Neural cell (in vitro differentiated cells): ENCODE data around the gene BANF1. TPM values are rescaled to one million over a fixed set of nuclear protein-coding genes. Genes with fewer than 3 reads are reported as not detected.

Experiments
- H2AFZ ChIP-seq: fragments of 200-600, 300-800 bp; sonication (generic), shearing (Covaris generic); 2 replicates; pipeline ENCODE4 v1.6.0; 2014; ENCODE audit warnings: low read depth, mild to moderate bottlenecking, antibody characterized with exemption, low read length, moderate library complexity
- H3F3A ChIP-seq: fragments of 200-600 bp; shearing (Covaris generic); 2 replicates; pipeline ENCODE4 v1.6.1; 2016; ENCODE audit warnings: mild to moderate bottlenecking, moderate library complexity, mixed read lengths, antibody characterized with exemption, low read length; ENCODE audit not compliant: insufficient read depth, poor library complexity, severe bottlenecking
- H3K27ac ChIP-seq: fragments of 200-600, 300-800 bp; sonication (generic), shearing (Covaris generic); 2 replicates; pipeline ENCODE4 v1.5.1; 2014; ENCODE audit warnings: mild to moderate bottlenecking, low read length, moderate library complexity
- H3K27me3 ChIP-seq: fragments of 300-800, 200-600 bp; sonication (generic), shearing (Covaris generic); 2 replicates; pipeline ENCODE4 v1.6.0; 2014; ENCODE audit warnings: mild to moderate bottlenecking, low read depth, low read length, moderate library complexity; ENCODE audit not compliant: insufficient read depth
- H3K36me3 ChIP-seq: fragments of 300-800, 200-600 bp; sonication (generic), shearing (Covaris generic); 2 replicates; pipeline ENCODE4 v1.5.1; 2014; ENCODE audit warnings: mild to moderate bottlenecking, antibody characterized with exemption, low read length, moderate library complexity; ENCODE audit not compliant: insufficient read depth
- H3K4me2 ChIP-seq: fragments of 300-800, 200-600 bp; sonication (generic), shearing (Covaris generic); 2 replicates; pipeline ENCODE4 v1.6.0; 2014; ENCODE audit warnings: mild to moderate bottlenecking, low read length
- H3K4me3 ChIP-seq: fragments of 300-800, 200-600 bp; sonication (generic), shearing (Covaris generic); 2 replicates; pipeline ENCODE4 v1.5.1; 2014; ENCODE audit warnings: mild to moderate bottlenecking, low read length, moderate library complexity
- H3K79me2 ChIP-seq: fragments of 200-600 bp; shearing (Covaris generic); replicated peaks from 2 replicates; pipeline ENCODE4 v1.6.0; 2014; ENCODE audit warnings: mild to moderate bottlenecking, low read length, moderate library complexity; ENCODE audit not compliant: insufficient read depth
- H3K9ac ChIP-seq: fragments of 300-800, 200-600 bp; sonication (generic), shearing (Covaris generic); 2 replicates; pipeline ENCODE4 v1.6.1; 2016; ENCODE audit warnings: mild to moderate bottlenecking, low read length, mixed read lengths
- H3K9me2 ChIP-seq: fragments of 200-600 bp; shearing (Covaris generic); 2 replicates; pipeline ENCODE4 v1.6.1; 2016; ENCODE audit warnings: mild to moderate bottlenecking, low read length, mixed read lengths; ENCODE audit not compliant: insufficient read depth
- H3K9me3 ChIP-seq: fragments of 200-600, 300-800 bp; sonication (generic), shearing (Covaris generic); 2 replicates; pipeline ENCODE4 v1.6.1; 2016; ENCODE audit warnings: mild to moderate bottlenecking, mixed run types, low read length, moderate library complexity, mixed read lengths
- H4K20me1 ChIP-seq: fragments of 200-600 bp; shearing (Covaris generic); 2 replicates; pipeline ENCODE4 v1.6.1; 2016; ENCODE audit warnings: mild to moderate bottlenecking, mixed run types; ENCODE audit not compliant: insufficient read depth
- EP300 ChIP-seq: fragments of 450-650 bp; conservative IDR thresholded peaks from 2 replicates; pipeline ENCODE4 v1.6.1; 2014; ENCODE audit warnings: antibody characterized with exemption, mild to moderate bottlenecking, moderate library complexity; ENCODE audit not compliant: poor library complexity, severe bottlenecking
- EZH2 ChIP-seq: fragments of 200-600, 300-800 bp; shearing (Covaris generic), sonication (generic); IDR thresholded peaks from 2 replicates; pipeline ENCODE4 v1.6.1; 2014; ENCODE audit warnings: antibody characterized with exemption, low read length, borderline replicate concordance, mild to moderate bottlenecking; ENCODE audit not compliant: insufficient read depth, poor library complexity, severe bottlenecking
- MXI1 ChIP-seq: fragments of 450-650 bp; conservative IDR thresholded peaks from 2 replicates; pipeline ENCODE4 v1.6.1; 2014; ENCODE audit warnings: antibody characterized with exemption, mild to moderate bottlenecking; ENCODE audit not compliant: poor library complexity, severe bottlenecking
- POLR2AphosphoS5 ChIP-seq: IDR thresholded peaks from 2 replicates; pipeline ENCODE4 v1.6.1; 2012
- RAD21 ChIP-seq: fragments of 450-650 bp; conservative IDR thresholded peaks from 2 replicates; pipeline ENCODE4 v1.6.1; 2014; ENCODE audit warnings: antibody characterized with exemption, mild to moderate bottlenecking, moderate library complexity
- SMC3 ChIP-seq: fragments of 450-650 bp; conservative IDR thresholded peaks from 2 replicates; pipeline ENCODE4 v1.6.1; 2014; ENCODE audit warnings: antibody characterized with exemption, mild to moderate bottlenecking, moderate library complexity; ENCODE audit not compliant: poor library complexity
- TAF1 ChIP-seq: IDR thresholded peaks from 2 replicates; pipeline ENCODE4 v1.6.1; 2012; ENCODE audit warnings: low read depth
- polyA plus RNA-seq: library from polyadenylated mRNA; depleted of rRNA; stranded (reverse); fragments of >200 nt; gene quantifications from 2 replicates; pipeline ENCODE4 v1.2.3, GENCODE V29; 2014
- TF ChIP-seq, protein P1 (sequence below): IDR thresholded peaks from 2 replicates; pipeline ENCODE4 v1.6.1; 2012; ENCODE audit warnings: borderline replicate concordance
- TF ChIP-seq, protein P2 (sequence below): fragments of 450-650 bp; IDR thresholded peaks from 2 replicates; pipeline ENCODE4 v1.5.1; 2014; ENCODE audit warnings: antibody characterized with exemption, mild to moderate bottlenecking, moderate library complexity; ENCODE audit not compliant: poor library complexity, severe bottlenecking

BANF1 gene
- polyA plus RNA-seq, 1 donor from 2014 or later = 60.0 TPM

DNA sequence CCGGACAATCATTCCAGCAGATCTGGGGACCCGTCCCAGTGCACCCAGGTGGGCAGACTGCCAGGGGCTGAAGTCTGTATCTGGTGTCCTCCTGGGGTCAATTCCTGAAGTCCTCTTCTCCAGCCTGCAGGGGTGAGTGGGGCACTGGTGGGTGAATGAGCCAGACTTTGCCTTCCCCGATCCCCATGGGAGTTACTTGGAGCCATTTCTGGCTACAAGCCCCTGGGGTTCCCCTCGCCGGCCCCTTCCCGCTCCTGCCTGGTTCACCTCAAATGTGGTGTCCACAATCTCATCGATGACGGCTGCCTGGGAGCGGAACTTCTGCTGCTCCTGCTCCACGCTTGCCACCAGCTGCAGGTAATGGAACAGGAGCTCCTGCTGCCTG is 14.5 kb downstream of the BANF1 start:
- H3K4me3 ChIP-seq = no peak overlapping the region
- no peaks in the 10 kb centered on the region for H4K20me1 ChIP-seq
- TF ChIP-seq EP300 (no peak), EZH2 (no peak), TAF1 (no peak), RAD21 (no peak), SMC3 (no peak), MXI1 (no peak), POLR2AphosphoS5 (no peak)
- TF ChIP-seq, protein P1, sequence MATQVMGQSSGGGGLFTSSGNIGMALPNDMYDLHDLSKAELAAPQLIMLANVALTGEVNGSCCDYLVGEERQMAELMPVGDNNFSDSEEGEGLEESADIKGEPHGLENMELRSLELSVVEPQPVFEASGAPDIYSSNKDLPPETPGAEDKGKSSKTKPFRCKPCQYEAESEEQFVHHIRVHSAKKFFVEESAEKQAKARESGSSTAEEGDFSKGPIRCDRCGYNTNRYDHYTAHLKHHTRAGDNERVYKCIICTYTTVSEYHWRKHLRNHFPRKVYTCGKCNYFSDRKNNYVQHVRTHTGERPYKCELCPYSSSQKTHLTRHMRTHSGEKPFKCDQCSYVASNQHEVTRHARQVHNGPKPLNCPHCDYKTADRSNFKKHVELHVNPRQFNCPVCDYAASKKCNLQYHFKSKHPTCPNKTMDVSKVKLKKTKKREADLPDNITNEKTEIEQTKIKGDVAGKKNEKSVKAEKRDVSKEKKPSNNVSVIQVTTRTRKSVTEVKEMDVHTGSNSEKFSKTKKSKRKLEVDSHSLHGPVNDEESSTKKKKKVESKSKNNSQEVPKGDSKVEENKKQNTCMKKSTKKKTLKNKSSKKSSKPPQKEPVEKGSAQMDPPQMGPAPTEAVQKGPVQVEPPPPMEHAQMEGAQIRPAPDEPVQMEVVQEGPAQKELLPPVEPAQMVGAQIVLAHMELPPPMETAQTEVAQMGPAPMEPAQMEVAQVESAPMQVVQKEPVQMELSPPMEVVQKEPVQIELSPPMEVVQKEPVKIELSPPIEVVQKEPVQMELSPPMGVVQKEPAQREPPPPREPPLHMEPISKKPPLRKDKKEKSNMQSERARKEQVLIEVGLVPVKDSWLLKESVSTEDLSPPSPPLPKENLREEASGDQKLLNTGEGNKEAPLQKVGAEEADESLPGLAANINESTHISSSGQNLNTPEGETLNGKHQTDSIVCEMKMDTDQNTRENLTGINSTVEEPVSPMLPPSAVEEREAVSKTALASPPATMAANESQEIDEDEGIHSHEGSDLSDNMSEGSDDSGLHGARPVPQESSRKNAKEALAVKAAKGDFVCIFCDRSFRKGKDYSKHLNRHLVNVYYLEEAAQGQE = no peak
- TF ChIP-seq, protein P2, sequence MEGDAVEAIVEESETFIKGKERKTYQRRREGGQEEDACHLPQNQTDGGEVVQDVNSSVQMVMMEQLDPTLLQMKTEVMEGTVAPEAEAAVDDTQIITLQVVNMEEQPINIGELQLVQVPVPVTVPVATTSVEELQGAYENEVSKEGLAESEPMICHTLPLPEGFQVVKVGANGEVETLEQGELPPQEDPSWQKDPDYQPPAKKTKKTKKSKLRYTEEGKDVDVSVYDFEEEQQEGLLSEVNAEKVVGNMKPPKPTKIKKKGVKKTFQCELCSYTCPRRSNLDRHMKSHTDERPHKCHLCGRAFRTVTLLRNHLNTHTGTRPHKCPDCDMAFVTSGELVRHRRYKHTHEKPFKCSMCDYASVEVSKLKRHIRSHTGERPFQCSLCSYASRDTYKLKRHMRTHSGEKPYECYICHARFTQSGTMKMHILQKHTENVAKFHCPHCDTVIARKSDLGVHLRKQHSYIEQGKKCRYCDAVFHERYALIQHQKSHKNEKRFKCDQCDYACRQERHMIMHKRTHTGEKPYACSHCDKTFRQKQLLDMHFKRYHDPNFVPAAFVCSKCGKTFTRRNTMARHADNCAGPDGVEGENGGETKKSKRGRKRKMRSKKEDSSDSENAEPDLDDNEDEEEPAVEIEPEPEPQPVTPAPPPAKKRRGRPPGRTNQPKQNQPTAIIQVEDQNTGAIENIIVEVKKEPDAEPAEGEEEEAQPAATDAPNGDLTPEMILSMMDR = no peak
- no peak overlapping the region for H3K4me2 ChIP-seq
- no peak overlapping the region for H3K27ac ChIP-seq
- H2AFZ ChIP-seq = no peak overlapping the region
- H3K36me3 ChIP-seq = no peaks in the 10 kb centered on the region
- no peaks in the 10 kb centered on the region for H3K9me2 ChIP-seq
- H3K79me2 ChIP-seq = no peaks in the 10 kb centered on the region
- H3K27me3 ChIP-seq = peaks cover 9% of the 10 kb centered on the region
- H3K9me3 ChIP-seq = no peaks in the 10 kb centered on the region
- no peaks in the 10 kb centered on the region for H3F3A ChIP-seq
- H3K9ac ChIP-seq = no peak overlapping the region

DNA sequence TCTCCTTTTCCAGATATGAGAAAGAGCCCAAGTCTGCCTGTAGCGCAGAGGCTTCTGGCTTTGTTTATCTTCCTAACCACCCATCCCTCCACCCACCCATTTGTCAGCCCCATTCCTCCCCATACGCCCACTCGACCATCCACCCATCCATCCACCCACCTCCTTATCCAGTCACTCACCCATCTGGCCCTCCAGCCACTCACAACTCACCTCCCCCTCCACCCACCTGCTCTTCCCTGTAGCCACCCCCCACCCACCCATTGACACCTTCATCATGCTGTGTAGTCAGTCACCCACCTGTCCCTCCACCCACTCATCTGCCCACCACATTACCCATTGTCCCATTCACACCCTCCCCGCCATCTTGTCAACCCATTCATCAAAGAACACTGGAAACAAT is 15.0 kb downstream of the BANF1 start:
- no peaks in the 10 kb centered on the region for H4K20me1 ChIP-seq
- H3K4me2 ChIP-seq = no peak overlapping the region
- H3K79me2 ChIP-seq = no peaks in the 10 kb centered on the region

More for the DNA sequence above, 15.0 kb downstream of the BANF1 start:
- H3K27ac ChIP-seq = no peak overlapping the region
- TF ChIP-seq, protein P1 = no peak
- TF ChIP-seq, protein P2 = no peak
- H3K9me3 ChIP-seq = no peaks in the 10 kb centered on the region
- H2AFZ ChIP-seq = no peak overlapping the region
- H3K27me3 ChIP-seq = peaks cover 11% of the 10 kb centered on the region
- H3K4me3 ChIP-seq = no peak overlapping the region
- H3K9ac ChIP-seq = no peak overlapping the region
- H3K36me3 ChIP-seq = no peaks in the 10 kb centered on the region
- H3K9me2 ChIP-seq = no peaks in the 10 kb centered on the region
- no peaks in the 10 kb centered on the region for H3F3A ChIP-seq
